HG03432 (cell line): ENCODE data around the gene MAML3.

Experiments
- ATAC-seq: cut with Tn5 transposase; IDR thresholded peaks from one replicate; pipeline ENCODE4 v1.9.1; 2021; ENCODE audit warnings: mild to moderate bottlenecking, moderate library complexity; ENCODE audit not compliant: unreplicated experiment

MAML3 gene

DNA sequence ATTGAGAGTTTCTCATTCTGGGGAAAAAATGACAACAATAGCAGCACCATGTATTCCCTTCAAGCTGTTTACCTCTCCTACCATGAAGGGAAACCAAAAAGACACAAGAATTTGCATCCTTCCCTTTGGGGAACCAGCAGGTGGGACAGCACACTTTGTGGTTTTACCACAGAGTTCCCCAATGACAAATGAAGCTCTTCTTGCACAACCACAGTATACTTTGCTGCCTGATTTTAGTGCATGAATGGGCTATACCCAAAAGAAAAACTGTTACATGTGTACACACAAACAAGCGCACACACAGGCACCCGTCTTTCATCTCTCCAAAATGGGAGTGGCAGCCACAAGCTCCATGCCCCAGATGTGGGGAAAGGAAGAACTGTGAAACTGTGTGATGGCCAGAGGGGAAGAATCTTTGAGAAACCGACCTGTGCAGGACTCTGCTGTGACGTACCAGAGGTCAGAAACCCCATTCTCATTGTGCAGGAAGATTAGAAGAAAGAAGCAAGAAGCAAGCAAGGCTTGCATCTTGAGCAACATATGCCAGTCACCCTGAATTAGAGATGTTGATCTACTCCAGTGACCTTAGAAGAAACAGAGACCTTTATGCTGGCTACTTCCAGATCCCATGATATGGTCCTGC is 2.7 kb upstream of the MAML3 start:
- peak; percentile 55 for ATAC-seq

DNA sequence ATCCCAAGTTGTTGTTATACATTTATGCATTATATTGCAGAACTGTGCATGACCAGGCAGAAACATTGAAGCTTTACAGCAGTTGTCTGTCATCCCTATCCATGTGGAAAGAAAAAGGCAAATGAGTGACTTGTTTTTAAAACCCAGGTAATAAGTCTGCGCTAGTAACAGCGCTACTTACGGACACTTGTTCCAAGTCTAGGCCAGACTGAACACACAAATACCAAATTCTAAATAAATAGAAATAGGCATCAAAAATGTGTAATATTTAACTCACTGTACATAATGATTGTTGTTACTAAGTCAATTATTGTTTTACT is 548 bp upstream of the MAML3 start:
- no peak for ATAC-seq

GRCh38 chr4:140153419-140153717 is 616 bp downstream of the MAML3 start:
- ATAC-seq: no peak

GRCh38 chr4:140152751-140153418 is 1.1 kb downstream of the MAML3 start:
- ATAC-seq: no peak

DNA sequence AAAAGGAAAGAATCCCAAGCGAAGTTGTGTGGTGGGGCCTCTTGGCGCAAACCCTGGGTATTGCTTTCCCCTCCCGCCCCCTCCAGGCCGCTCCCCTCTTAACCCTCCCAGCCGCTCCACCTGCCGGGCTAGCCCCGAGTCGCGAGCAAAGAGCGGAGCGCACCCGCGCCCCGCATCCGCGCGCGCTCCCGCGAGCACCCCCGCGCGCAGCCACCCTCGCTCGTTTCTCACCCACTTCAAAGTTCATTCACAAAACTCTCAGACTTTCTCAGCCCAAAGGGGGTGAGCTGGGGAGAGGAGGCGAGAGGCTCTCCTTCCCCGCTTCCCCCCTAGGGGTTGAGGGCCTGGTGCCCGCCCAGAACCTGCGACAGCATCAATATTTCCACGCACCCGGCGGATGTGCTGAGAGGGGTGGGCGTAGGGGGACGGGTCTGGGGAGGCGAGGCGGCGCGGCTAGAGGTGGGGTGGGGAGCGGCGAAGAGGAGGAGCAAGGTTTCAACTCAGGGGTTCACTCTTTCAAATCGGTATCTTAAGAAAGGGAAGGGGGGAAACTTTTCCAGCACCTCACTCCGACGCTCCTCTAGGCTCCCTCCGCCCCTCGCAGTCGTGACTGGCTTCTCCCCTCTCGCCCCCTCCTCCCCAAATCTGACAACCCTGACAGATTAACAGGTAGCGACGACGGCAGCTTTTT is 1.8 kb downstream of the MAML3 start:
- no peak for ATAC-seq

GRCh38 chr4:140151699-140152012 is 2.3 kb downstream of the MAML3 start:
- no peak for ATAC-seq

- peak; percentile 33 for ATAC-seq
These were observed 2.9 kb downstream of the MAML3 start for GRCh38 chr4:140150886-140151698.

- no peak for ATAC-seq
These were observed 3.4 kb downstream of the MAML3 start for GRCh38 chr4:140150636-140150885.

- peak; percentile 31 for ATAC-seq
These were observed 3.9 kb downstream of the MAML3 start for GRCh38 chr4:140149846-140150635.

GRCh38 chr4:140144050-140144449 is 9.9 kb downstream of the MAML3 start:
- ATAC-seq: no peak

- no peak for ATAC-seq
These were observed 12.7 kb downstream of the MAML3 start for GRCh38 chr4:140141210-140141835.

- ATAC-seq: no peak
These were observed 13.4 kb downstream of the MAML3 start for GRCh38 chr4:140140566-140140965.

GRCh38 chr4:140138428-140138827 is 15.6 kb downstream of the MAML3 start:
- no peak for ATAC-seq

DNA sequence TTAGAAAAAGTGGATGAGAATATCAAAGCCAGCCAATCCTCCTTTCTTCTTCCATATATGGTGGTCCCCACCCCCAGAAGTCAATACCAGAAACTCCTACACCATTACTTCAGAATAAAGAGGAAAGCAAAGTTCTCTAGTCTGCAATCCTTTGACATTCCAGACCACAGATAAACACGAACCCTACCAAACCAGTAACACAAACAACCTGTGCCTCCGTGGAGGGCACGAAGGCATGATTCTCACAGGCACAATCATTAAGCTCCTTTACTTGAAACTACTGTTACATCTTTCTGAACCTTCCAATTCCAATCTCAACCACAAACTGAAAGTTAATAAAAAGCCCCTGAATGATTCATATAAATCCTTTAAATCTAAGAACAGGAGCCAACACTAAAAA is 16.3 kb downstream of the MAML3 start:
- no peak for ATAC-seq

DNA sequence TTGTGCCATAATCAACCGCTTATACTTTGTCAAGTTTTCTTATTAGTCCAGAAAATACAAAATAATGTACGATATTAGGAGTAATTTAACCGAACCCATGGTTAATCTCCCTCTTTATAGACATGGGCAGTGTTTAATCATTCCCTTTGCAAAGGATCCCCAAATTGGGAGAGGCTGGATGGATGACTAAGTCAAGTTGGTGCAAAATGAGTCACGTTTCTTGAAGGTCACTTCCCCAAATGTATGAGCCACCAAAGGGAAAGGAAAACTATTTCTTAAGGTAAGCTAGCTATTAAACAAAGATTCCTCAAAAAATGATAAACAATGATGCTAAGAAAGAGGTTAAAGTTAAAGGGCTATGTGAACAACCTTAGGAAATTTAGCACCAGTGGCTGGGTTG is 17.5 kb downstream of the MAML3 start:
- ATAC-seq: no peak

GRCh38 chr4:140135529-140136088 is 18.4 kb downstream of the MAML3 start:
- ATAC-seq: no peak

DNA sequence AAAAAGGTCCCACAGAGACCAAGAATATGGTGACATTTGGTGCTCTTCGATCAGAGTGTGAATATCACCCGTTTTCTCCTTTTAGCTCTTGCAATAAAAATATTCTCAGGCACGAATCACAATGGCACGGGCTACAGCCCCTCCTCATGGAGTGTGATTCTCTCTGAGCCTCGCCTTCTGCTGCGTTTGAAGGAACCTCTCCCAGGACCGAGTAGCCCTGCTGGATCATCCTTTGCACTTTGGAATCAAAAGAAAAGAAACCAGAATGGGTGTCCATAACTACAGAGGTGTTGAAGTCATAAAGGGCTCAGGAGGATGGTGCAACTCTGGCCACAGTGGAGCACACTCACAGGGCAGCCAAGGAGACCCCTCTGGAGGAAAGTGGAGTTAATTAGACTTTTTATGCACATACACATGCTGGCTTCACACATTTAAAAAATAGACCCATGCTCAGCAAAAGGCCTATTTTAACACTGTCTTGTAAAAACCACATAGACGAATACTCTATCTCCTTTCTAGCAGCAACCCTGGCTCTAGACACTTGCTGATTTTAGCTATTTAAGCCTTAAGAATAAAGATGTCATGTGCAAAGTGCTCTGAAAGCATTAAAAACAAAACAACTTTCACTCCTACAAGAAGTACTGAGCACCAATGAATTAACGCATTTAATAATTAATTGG is 19.1 kb downstream of the MAML3 start:
- ATAC-seq: no peak

GRCh38 chr4:140133576-140133975 is 20.4 kb downstream of the MAML3 start:
- no peak for ATAC-seq

- no peak for ATAC-seq
These were observed 22.2 kb downstream of the MAML3 start for GRCh38 chr4:140131675-140132229.

DNA sequence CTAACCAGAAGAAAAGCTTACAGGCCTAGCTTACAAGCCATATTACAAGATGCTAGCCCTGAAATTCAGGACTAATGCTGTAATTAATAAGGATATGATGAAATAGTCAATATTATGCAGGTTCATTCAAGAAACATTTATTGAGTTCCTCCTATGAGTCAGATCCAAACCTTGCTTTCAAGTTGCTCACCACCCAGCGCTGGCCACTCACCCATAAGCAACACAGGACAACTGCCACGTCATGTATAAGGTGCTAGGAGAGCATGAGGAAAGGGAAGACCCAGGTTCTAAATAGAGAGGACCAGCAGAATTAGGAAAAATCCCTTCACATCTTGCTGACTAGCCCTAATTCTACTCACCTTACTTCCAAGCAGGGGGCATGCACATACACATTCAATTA is 23.3 kb downstream of the MAML3 start:
- no peak for ATAC-seq
